Naive thymus-derived CD4-positive, alpha-beta T cell (primary cell): ENCODE measurements around the gene TUB. TPM values are rescaled to one million over a fixed set of nuclear protein-coding genes. Genes with fewer than 3 reads are reported as not detected.

ENCODE experiments used
- ATAC-seq: fragments of 150-1000 bp; cut with Tn5 transposase; 2 replicates; pipeline ENCODE4 v1.10.0; 2021; ENCODE audit warnings: mild to moderate bottlenecking, moderate library complexity
- CTCF ChIA-PET: fragments of 350-600 bp; sonication (Branson Sonifier 250); formaldehyde crosslinking; loops from one replicate; lab custom pipeline; 2021; ENCODE audit warnings: antibody characterized with exemption; lab: Charles Lee
- POLR2A ChIA-PET: fragments of 350-600 bp; sonication (Branson Sonifier 250); formaldehyde crosslinking; loops from one replicate; lab custom pipeline; 2021; ENCODE audit warnings: antibody characterized with exemption, inconsistent platforms; lab: Charles Lee
- DNase-seq, 9 donors: peaks; one replicate each; pipeline versions ENCODE4 v3.0.0 to v3.0.0-alpha.2; 2020 to 2022; ENCODE audit warnings: mixed read lengths in 1 of 9
- H3K27ac ChIP-seq: one replicate; pipeline ENCODE4 v1.7.0; 2013; ENCODE audit warnings: mild to moderate bottlenecking, low read depth, low read length, moderate library complexity
- H3K27me3 ChIP-seq, 2 donors: one replicate each; pipeline ENCODE4 v1.7.0; 2013; ENCODE audit warnings: low read length in 2 of 2, mild to moderate bottlenecking in 2 of 2, moderate library complexity in 2 of 2; ENCODE audit not compliant: control insufficient read depth in 2 of 2, insufficient read depth in 2 of 2
- H3K36me3 ChIP-seq, 3 experiments: 1 replicate in 2 of 3; 2 replicates in 1 of 3; pipeline ENCODE4 v1.7.0; 2013; ENCODE audit warnings: low read length in 3 of 3, mild to moderate bottlenecking in 3 of 3, moderate library complexity in 1 of 3; ENCODE audit not compliant: insufficient read depth in 3 of 3, control insufficient read depth in 2 of 3
- H3K4me1 ChIP-seq, 2 donors: one replicate each; pipeline ENCODE4 v1.7.0; 2013; ENCODE audit warnings: low read length in 2 of 2, mild to moderate bottlenecking in 2 of 2, moderate library complexity in 1 of 2; ENCODE audit not compliant: control insufficient read depth in 2 of 2, insufficient read depth in 2 of 2
- H3K4me3 ChIP-seq: 2 replicates; pipeline ENCODE4 v1.7.0; 2013; ENCODE audit warnings: mild to moderate bottlenecking, low read length
- H3K9me3 ChIP-seq, 3 experiments: 1 replicate in 2 of 3; 2 replicates in 1 of 3; pipeline ENCODE4 v1.7.0; 2013; ENCODE audit warnings: low read length in 3 of 3; ENCODE audit not compliant: control insufficient read depth in 2 of 3
- H3K27ac Mint-ChIP-seq, 9 donors: one replicate each; pipeline ENCODE4 v1.8.0; 2020 to 2022; ENCODE audit warnings: mixed read lengths in 9 of 9, mild to moderate bottlenecking in 8 of 9, moderate library complexity in 5 of 9, inconsistent platforms in 2 of 9
- H3K27me3 Mint-ChIP-seq, 5 donors: one replicate each; pipeline ENCODE4 v1.8.0; 2021 to 2022; ENCODE audit warnings: mixed read lengths in 5 of 5, mild to moderate bottlenecking in 1 of 5
- H3K36me3 Mint-ChIP-seq, 5 donors: one replicate each; pipeline ENCODE4 v1.8.0; 2020 to 2022; ENCODE audit warnings: mixed read lengths in 5 of 5, mild to moderate bottlenecking in 3 of 5, inconsistent platforms in 1 of 5
- H3K4me1 Mint-ChIP-seq, 7 donors: one replicate each; pipeline ENCODE4 v1.8.0; 2020 to 2022; ENCODE audit warnings: mixed read lengths in 7 of 7, mild to moderate bottlenecking in 3 of 7, inconsistent platforms in 1 of 7
- H3K4me3 Mint-ChIP-seq, 10 donors: one replicate each; pipeline ENCODE4 v1.8.0; 2020 to 2022; ENCODE audit warnings: mild to moderate bottlenecking in 10 of 10, mixed read lengths in 10 of 10, moderate library complexity in 6 of 10, inconsistent platforms in 2 of 10
- H3K9me3 Mint-ChIP-seq, 11 donors: one replicate each; pipeline ENCODE4 v1.8.0; 2020 to 2022; ENCODE audit warnings: mixed read lengths in 11 of 11, mild to moderate bottlenecking in 4 of 11, inconsistent platforms in 1 of 11, moderate library complexity in 1 of 11
- intact Hi-C, 2 donors: fragments of 100-400 bp; cut with micrococcal nuclease; formaldehyde crosslinking; loops; one replicate each; pipeline ENCODE4 v1.15.1; 2023
- polyA plus RNA-seq, 2 donors: library from polyadenylated mRNA; unstranded; fragments of 300-500 nt; fragmentation: Illumina TruSeq; gene quantifications; one replicate each; pipeline ENCODE4 v1.2.3, GENCODE V29; 2021
- total RNA-seq, 6 experiments: library from RNA in 5 of 6; stranded (reverse) in 5 of 6; gene quantifications; 1 replicate in 5 of 6; 2 replicates in 1 of 6; pipeline ENCODE4 v1.2.3 and lab custom pipeline; 2021 to 2026

The TUB gene
- total and polyA plus RNA-seq, 7 experiments from 2014 or later, result 0.05 to 0.12 (median 0.06) TPM; not detected in 3

DNA sequence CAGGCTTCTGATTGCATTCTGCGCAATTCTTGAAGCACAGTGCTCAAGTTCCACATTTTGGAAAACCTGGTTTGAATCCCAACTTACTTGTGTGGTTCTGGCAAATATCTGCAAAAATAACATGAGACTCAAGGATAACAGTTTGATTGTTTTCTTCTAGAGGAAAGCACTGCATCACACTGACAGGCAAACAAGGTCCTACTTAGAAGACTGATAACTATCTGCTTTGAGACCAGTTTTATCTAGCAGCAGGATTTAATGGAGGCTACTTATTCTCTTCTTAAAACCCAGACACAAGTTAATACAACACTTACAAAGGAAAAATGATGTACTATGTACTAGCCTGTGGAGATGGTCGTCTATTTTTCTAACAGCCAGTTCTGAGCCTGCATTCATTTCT is 46.4 kb downstream of the TUB start:
- no peak overlapping the region for H3K27ac Mint-ChIP-seq
- H3K4me1 Mint-ChIP-seq, result peaks cover 0 to 5% (median 0%) of the 10 kb centered on the region in 7 donors
- H3K9me3 ChIP-seq, result no peaks in the 10 kb centered on the region
- no peak overlapping the region for H3K4me3 Mint-ChIP-seq
- POLR2A ChIA-PET, result no interaction called here
- CTCF ChIA-PET, result no interaction called here
- peaks cover 0 to 50% (median 30%) of the 10 kb centered on the region in 5 donors for H3K36me3 Mint-ChIP-seq
- no peak for ATAC-seq
- DNase-seq, result no peak
- H3K4me1 ChIP-seq, result no peaks in the 10 kb centered on the region
- peaks cover 0 to 2% (median 0%) of the 10 kb centered on the region in 11 donors for H3K9me3 Mint-ChIP-seq
- no peak overlapping the region for H3K27ac ChIP-seq
- no peaks in the 10 kb centered on the region for H3K36me3 ChIP-seq
- intact Hi-C loops, result no loop called here
- no peaks in the 10 kb centered on the region for H3K27me3 ChIP-seq
- H3K4me3 ChIP-seq, result no peak overlapping the region
- H3K27me3 Mint-ChIP-seq, result peaks cover 0 to 5% (median 0%) of the 10 kb centered on the region in 5 donors

DNA sequence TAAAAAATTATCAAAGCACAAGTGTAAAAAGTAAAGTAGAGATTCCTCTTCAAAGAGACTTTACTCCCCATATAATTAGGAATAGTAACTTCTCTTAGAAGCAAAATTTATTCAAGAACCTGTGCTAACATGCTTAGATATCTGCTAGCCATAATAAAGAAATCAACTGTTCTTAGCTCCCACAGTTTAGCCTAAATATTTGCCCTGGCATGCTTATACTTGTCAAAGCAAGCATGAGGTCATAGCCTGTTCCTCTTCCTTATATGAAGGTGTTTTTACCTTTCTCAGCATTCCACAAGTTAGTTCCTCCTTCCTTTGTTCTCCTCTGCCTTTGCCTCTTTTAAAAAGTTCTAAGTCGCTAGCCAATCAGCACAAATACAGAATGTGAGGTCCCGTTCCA is 57.5 kb downstream of the TUB start:
- ChIA-PET CTCF (no interaction called here), POLR2A (no interaction called here)
- Mint-ChIP-seq H3K27me3 (no peaks in the 10 kb centered on the region), H3K4me3 (no peak overlapping the region), H3K27ac (no peak overlapping the region), H3K36me3 (peaks cover 8 to 56% (median 45%) of the 10 kb centered on the region in 5 donors), H3K4me1 (peaks cover 0 to 2% (median 0%) of the 10 kb centered on the region in 7 donors), H3K9me3 (peaks cover 0 to 10% (median 2%) of the 10 kb centered on the region in 11 donors)
- Histone ChIP-seq H3K36me3 (peaks cover 0 to 9% (median 3%) of the 10 kb centered on the region in 3 experiments), H3K27ac (no peak overlapping the region), H3K27me3 (no peaks in the 10 kb centered on the region), H3K9me3 (no peaks in the 10 kb centered on the region), H3K4me1 (no peaks in the 10 kb centered on the region), H3K4me3 (no peak overlapping the region)
- intact Hi-C loops, result no loop called here
- no peak for ATAC-seq
- no peak for DNase-seq

DNA sequence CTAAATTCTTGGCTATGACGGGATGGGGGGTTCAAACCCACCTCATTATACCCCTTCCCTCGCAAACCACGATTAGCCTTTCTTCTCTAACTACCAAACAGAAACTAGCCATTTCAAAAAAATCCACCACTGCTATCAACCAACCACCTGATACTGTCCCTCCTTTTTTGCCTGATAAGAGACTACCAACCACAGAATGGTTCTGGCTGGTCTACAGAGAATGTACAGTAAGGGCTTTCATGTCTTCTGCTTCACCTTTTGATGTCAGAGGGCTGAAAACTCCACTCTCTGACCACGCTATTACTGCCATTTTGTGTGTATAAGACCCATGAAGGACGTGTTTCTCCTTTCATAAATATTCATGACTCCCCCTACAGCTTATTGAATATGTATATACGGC is 68.7 kb downstream of the TUB start:
- intact Hi-C loops, result no loop called here
- no peak overlapping the region for H3K4me3 ChIP-seq
- H3K27me3 Mint-ChIP-seq, result no peaks in the 10 kb centered on the region
- ChIA-PET POLR2A (no interaction called here), CTCF (no interaction called here)
- H3K27ac ChIP-seq, result no peak overlapping the region
- ATAC-seq (no peak), DNase-seq (no peak)
- H3K36me3 ChIP-seq, result no peaks in the 10 kb centered on the region
- H3K27me3 ChIP-seq, result no peaks in the 10 kb centered on the region
- H3K9me3 Mint-ChIP-seq, result peaks cover 0 to 4% (median 2%) of the 10 kb centered on the region in 11 donors
- H3K9me3 ChIP-seq, result no peaks in the 10 kb centered on the region
- no peak overlapping the region for H3K27ac Mint-ChIP-seq
- peaks cover 0 to 5% (median 0%) of the 10 kb centered on the region in 7 donors for H3K4me1 Mint-ChIP-seq
- H3K36me3 Mint-ChIP-seq, result peaks cover 0 to 53% (median 28%) of the 10 kb centered on the region in 5 donors
- H3K4me3 Mint-ChIP-seq, result no peak overlapping the region
- no peaks in the 10 kb centered on the region for H3K4me1 ChIP-seq

Other genes starting within 250 kb of the TUB start
- gene OR10A6, start 149.9 kb upstream of the TUB start, total RNA-seq, result not detected
- not detected for gene OR10A6, start 149.9 kb upstream of the TUB start, polyA plus RNA-seq
- not detected for gene OR10A3, start 139.5 kb upstream of the TUB start, total RNA-seq
- gene OR10A3, start 139.5 kb upstream of the TUB start, polyA plus RNA-seq, result not detected
- gene NLRP10, start 115.8 kb upstream of the TUB start, total RNA-seq, result not detected
- not detected for gene NLRP10, start 115.8 kb upstream of the TUB start, polyA plus RNA-seq
- gene EIF3F, start 93.9 kb upstream of the TUB start, total RNA-seq, result 100 to 1,000 TPM; 222 to 405 (median 353) TPM
- 100 to 1,000 TPM; 509 to 555 TPM for gene EIF3F, start 93.9 kb upstream of the TUB start, polyA plus RNA-seq
- gene RIC3, start 87.8 kb downstream of the TUB start, total RNA-seq, result 10 to 100 TPM in 4 of 5 experiments, 1 to 10 TPM in 1; 7.3 to 66.9 (median 34.4) TPM
- gene RIC3, start 87.8 kb downstream of the TUB start, polyA plus RNA-seq, result 1 to 10 TPM; 2.5 to 2.8 TPM
- not detected for gene LMO1, start 182.7 kb downstream of the TUB start, total RNA-seq
- gene LMO1, start 182.7 kb downstream of the TUB start, polyA plus RNA-seq, result not detected